GM23248 (cell line): Measurements from ENCODE around the gene MAN1B1. TPM values are rescaled to one million over a fixed set of nuclear protein-coding genes. Genes with fewer than 3 reads are reported as not detected.

ENCODE experiments used
- DNase-seq: peaks from one replicate; pipeline ENCODE4 v3.0.0-alpha.2; 2015
- H2AFZ ChIP-seq: fragments of 200-600 bp; sonication (generic); 2 replicates; pipeline ENCODE4 v1.6.1; 2016; ENCODE audit warnings: antibody characterized with exemption
- H3F3A ChIP-seq: fragments of 200-600 bp; sonication (generic); 2 replicates; pipeline ENCODE4 v1.6.1; 2016; ENCODE audit warnings: mild to moderate bottlenecking, antibody characterized with exemption, mixed run types; ENCODE audit not compliant: insufficient read depth
- H3K27ac ChIP-seq: fragments of 200-600 bp; sonication (generic); 2 replicates; pipeline ENCODE4 v1.5.1; 2016; ENCODE audit warnings: mild to moderate bottlenecking
- H3K27me3 ChIP-seq: fragments of 200-600 bp; sonication (generic); replicated peaks from 2 replicates; pipeline ENCODE4 v1.6.1; 2016; ENCODE audit warnings: mild to moderate bottlenecking; ENCODE audit not compliant: insufficient read depth
- H3K36me3 ChIP-seq: fragments of 200-600 bp; sonication (generic); 2 replicates; pipeline ENCODE4 v1.6.1; 2016; ENCODE audit warnings: low read depth, mild to moderate bottlenecking
- H3K4me1 ChIP-seq: fragments of 200-600 bp; sonication (generic); 2 replicates; pipeline ENCODE4 v1.6.1; 2016; ENCODE audit warnings: mild to moderate bottlenecking; ENCODE audit not compliant: insufficient read depth
- H3K4me2 ChIP-seq: fragments of 200-600 bp; sonication (generic); one replicate; pipeline ENCODE4 v1.6.1; 2016; ENCODE audit warnings: mild to moderate bottlenecking; ENCODE audit not compliant: unreplicated experiment
- H3K4me3 ChIP-seq: fragments of 200-600 bp; sonication (generic); 2 replicates; pipeline ENCODE4 v1.5.1; 2016; ENCODE audit warnings: mild to moderate bottlenecking
- H3K79me2 ChIP-seq: fragments of 200-600 bp; sonication (generic); 2 replicates; pipeline ENCODE4 v1.6.1; 2016; ENCODE audit warnings: mild to moderate bottlenecking; ENCODE audit not compliant: insufficient read depth
- H3K9ac ChIP-seq: fragments of 200-600 bp; sonication (generic); 2 replicates; pipeline ENCODE4 v1.6.1; 2016; ENCODE audit warnings: mild to moderate bottlenecking
- H3K9me2 ChIP-seq: fragments of 200-600 bp; sonication (generic); 2 replicates; pipeline ENCODE4 v1.6.1; 2016; ENCODE audit warnings: mixed run types, mild to moderate bottlenecking, moderate library complexity; ENCODE audit not compliant: insufficient read depth
- H3K9me3 ChIP-seq: fragments of 200-600 bp; sonication (generic); one replicate; pipeline ENCODE4 v1.6.1; 2017; ENCODE audit warnings: low read depth
- H4K20me1 ChIP-seq: fragments of 200-600 bp; sonication (generic); 2 replicates; pipeline ENCODE4 v1.6.0; 2016; ENCODE audit not compliant: insufficient read depth
- EZH2 ChIP-seq: fragments of 200-600 bp; sonication (generic); IDR thresholded peaks from 2 replicates; pipeline ENCODE4 v1.6.1; 2018; ENCODE audit warnings: antibody characterized with exemption, mild to moderate bottlenecking; ENCODE audit not compliant: insufficient read depth, poor library complexity, severe bottlenecking
- EZH2phosphoT487 ChIP-seq: fragments of 200-600 bp; sonication (generic); IDR thresholded peaks from 2 replicates; pipeline ENCODE4 v1.6.1; 2018; ENCODE audit warnings: antibody characterized with exemption, moderate library complexity, mild to moderate bottlenecking, low read depth; ENCODE audit not compliant: insufficient read depth
- WGBS, 2 experiments: methylation state at CpG; one replicate each; pipeline ENCODE4 v1.1.6; 2015 to 2017; ENCODE audit warnings: low lambda C conversion rate in 2 of 2, low coverage in 1 of 2; ENCODE audit errors: missing lambda C conversion rate in 2 of 2; 5-methylcytosine and 5-hydroxymethylcytosine counted together
- in situ Hi-C: fragments of 300-500 bp; cut with MboI; formaldehyde crosslinking; loops from 2 replicates; pipeline ENCODE4 v1.15.0; 2020
- polyA plus RNA-seq: library from polyadenylated mRNA; unstranded; fragments of >200 nt; fragmentation: Nextera tagmentation; extraction: Ambion mirVana; gene quantifications from 2 replicates; pipeline ENCODE4 v1.2.1, GENCODE V29; 2016
- total RNA-seq: library from RNA; depleted of rRNA; stranded (reverse); fragments of >200 nt; shearing (Covaris generic); gene quantifications from 2 replicates; pipeline ENCODE4 v1.2.3, GENCODE V29; 2014; rRNA removed

Gene MAN1B1
- total RNA-seq = 131 and 136 TPM in 2 replicates
- 101 and 104 TPM in 2 replicates for polyA plus RNA-seq

DNA sequence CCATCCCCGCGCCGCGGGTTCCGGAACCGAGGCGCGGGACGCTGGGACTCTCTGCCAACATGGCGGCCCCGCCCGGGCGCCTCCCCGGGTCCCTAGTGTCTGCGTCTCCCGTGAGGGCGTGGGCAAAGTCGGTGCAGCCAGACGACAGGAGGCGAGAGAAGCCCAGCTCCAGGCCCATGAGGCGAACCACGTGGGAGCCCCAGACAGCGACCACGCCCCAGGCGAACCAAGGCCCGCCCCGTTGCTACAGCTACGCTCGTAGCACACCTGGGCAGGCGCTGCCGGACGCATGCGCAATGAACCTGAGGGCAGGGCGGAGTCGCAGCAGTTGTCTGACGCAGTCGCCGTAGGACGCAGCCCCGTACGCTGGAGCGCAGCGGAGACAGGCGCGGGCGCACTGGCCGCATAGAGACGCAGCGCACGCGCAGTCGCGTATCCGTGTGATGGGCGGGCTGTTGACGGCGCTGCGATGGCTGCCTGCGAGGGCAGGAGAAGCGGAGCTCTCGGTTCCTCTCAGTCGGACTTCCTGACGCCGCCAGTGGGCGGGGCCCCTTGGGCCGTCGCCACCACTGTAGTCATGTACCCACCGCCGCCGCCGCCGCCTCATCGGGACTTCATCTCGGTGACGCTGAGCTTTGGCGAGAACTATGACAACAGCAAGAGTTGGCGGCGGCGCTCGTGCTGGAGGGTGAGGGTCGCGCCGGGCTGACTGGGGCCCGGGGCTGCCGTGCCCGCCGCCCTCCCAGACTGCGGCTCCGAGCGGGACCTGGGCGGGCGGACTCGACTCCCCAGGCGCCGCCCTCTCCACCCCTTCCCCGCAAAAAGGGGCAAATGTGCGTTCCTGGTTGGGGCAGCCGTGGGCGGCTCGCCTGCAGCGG, at the start of gene MAN1B1:
MAN1B1 (plus strand) TSS at position 455 of the 878 bp plus-strand sequence; CDS start at position 470, 15 bp downstream.
- in situ Hi-C loops = no loop called here
- TF ChIP-seq EZH2phosphoT487 = no peak
- TF ChIP-seq EZH2 = no peak
- WGBS, 2 experiments = 0 to 1% methylated on average over 82 to 91 of the region's 101 CpGs
- peak within 1 kb of the TSS; percentile 88 for H3K27ac ChIP-seq
- H3K36me3 ChIP-seq = peaks cover 2% of the 10 kb centered on the region; the same call in 1 of the 2 replicates
- H3K9me2 ChIP-seq = no peaks in the 10 kb centered on the region
- H3K27me3 ChIP-seq = no peaks in the 10 kb centered on the region
- peaks cover 35% of the 10 kb centered on the region for H3K79me2 ChIP-seq
- H4K20me1 ChIP-seq = no peaks in the 10 kb centered on the region
- H3K9ac ChIP-seq = peak within 1 kb of the TSS; percentile 92
- peaks cover 28% of the 10 kb centered on the region for H3F3A ChIP-seq
- peak within 1 kb of the TSS; percentile 93 for H3K4me2 ChIP-seq
- peak within 1 kb of the TSS; percentile 72 for H2AFZ ChIP-seq
- peak within 1 kb of the TSS; percentile 79 for H3K4me3 ChIP-seq
- peak; percentile 100 for DNase-seq
- H3K4me1 ChIP-seq = peaks cover 34% of the 10 kb centered on the region
- H3K9me3 ChIP-seq = no peaks in the 10 kb centered on the region

DNA sequence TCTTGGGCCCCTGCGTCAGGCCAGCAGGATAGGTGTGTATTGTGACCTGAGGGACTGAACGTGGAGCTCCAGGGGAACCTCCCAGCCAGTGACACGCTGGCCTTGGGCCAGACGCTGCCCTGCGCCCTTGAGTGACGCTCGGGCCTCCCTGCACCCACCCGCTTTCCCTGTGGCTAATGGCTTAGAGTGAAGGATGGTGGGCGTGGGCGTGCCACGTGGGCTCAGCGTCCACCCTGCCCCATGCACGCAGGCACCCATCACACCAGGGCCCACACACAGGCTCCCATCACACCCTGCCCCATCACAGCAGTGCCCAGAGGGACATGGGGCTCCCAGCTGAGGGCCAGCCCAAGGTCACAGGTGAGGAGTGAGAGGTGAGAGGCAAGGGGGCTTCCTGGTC, 49.8 kb upstream of the MAN1B1 start:
- H3K4me3 ChIP-seq = no peak overlapping the region
- no peak overlapping the region for H3K4me2 ChIP-seq
- no peaks in the 10 kb centered on the region for H3K79me2 ChIP-seq
- H3K27me3 ChIP-seq = no peaks in the 10 kb centered on the region
- no peak overlapping the region for H3K27ac ChIP-seq
- H3K9me3 ChIP-seq = no peaks in the 10 kb centered on the region
- no peaks in the 10 kb centered on the region for H3K4me1 ChIP-seq
- in situ Hi-C loops = loop anchor here (10.0 kb wide), 1 partner anchor 262 kb away; no protein-coding TSS in a partner anchor
- H3F3A ChIP-seq = no peaks in the 10 kb centered on the region
- no peak for DNase-seq
- H4K20me1 ChIP-seq = no peaks in the 10 kb centered on the region
- WGBS, 2 experiments = 69 to 74% methylated on average over 9 to 13 of the region's 13 CpGs
- H2AFZ ChIP-seq = no peak overlapping the region
- no peak for TF ChIP-seq EZH2
- no peak for TF ChIP-seq EZH2phosphoT487
- no peaks in the 10 kb centered on the region for H3K9me2 ChIP-seq
- no peak overlapping the region for H3K9ac ChIP-seq
- no peaks in the 10 kb centered on the region for H3K36me3 ChIP-seq

DNA sequence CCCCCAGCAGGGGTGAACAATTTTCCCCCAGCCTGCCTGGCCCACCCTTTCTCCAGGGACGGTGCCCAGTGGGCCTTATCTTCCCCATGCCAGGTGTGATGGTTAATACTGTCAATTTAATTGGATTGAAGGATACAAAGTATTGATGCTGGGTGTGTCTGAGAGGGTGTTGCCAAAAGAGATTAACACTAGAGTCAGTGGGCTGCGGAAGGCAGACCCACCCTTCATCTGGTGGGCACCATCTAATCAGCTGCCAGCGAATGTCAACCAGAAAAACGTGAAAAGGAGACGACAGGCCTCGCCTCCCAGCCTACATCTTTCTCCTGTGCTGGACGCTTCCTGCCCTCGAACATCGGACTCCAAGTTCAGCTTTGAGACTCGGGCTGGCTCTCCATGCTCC, 49.3 kb upstream of the MAN1B1 start:
- no peaks in the 10 kb centered on the region for H3K9me2 ChIP-seq
- no peaks in the 10 kb centered on the region for H3K9me3 ChIP-seq
- H3K27ac ChIP-seq = no peak overlapping the region
- no peak overlapping the region for H3K9ac ChIP-seq
- TF ChIP-seq EZH2 (no peak), EZH2phosphoT487 (no peak)
- H3K4me3 ChIP-seq = no peak overlapping the region
- no peaks in the 10 kb centered on the region for H4K20me1 ChIP-seq
- H2AFZ ChIP-seq = no peak overlapping the region
- no peaks in the 10 kb centered on the region for H3K36me3 ChIP-seq
- WGBS, 2 experiments = 85 to 91% methylated on average over 10 of the region's 10 CpGs
- in situ Hi-C loops = loop anchor here (10.0 kb wide), 1 partner anchor 263 kb away; no protein-coding TSS in a partner anchor
- no peaks in the 10 kb centered on the region for H3K79me2 ChIP-seq
- H3K4me2 ChIP-seq = no peak overlapping the region
- DNase-seq = no peak
- no peaks in the 10 kb centered on the region for H3F3A ChIP-seq
- no peaks in the 10 kb centered on the region for H3K27me3 ChIP-seq
- H3K4me1 ChIP-seq = no peaks in the 10 kb centered on the region

DNA sequence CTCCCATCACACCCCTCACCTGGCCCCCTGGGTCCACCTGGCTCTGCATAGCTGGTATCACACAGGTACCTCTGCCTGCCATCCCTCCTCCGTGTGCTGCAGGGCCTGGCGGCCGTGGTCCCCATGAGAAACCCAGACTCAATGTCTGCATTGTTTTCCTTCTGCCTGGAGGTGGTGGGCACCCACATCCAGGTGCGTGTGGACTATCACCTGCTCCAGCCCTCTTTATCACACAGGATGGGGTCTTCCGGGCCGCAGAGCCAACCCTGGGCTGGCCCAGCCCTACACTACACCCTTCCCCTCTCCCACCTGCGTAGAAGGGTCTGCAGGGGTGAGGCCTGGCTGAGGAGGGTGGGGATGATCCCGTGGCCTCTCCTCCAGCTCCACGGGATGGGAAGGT, 47.9 kb upstream of the MAN1B1 start:
- H3K27ac ChIP-seq = no peak overlapping the region
- no peaks in the 10 kb centered on the region for H3K9me2 ChIP-seq
- H3K4me1 ChIP-seq = no peaks in the 10 kb centered on the region
- TF ChIP-seq EZH2 = no peak
- TF ChIP-seq EZH2phosphoT487 = no peak
- in situ Hi-C loops = loop anchor here (10.0 kb wide), 1 partner anchor 264 kb away; no protein-coding TSS in a partner anchor
- H3K9ac ChIP-seq = no peak overlapping the region
- H3K36me3 ChIP-seq = no peaks in the 10 kb centered on the region
- no peak overlapping the region for H3K4me2 ChIP-seq
- DNase-seq = no peak
- no peaks in the 10 kb centered on the region for H3K9me3 ChIP-seq
- WGBS, 2 experiments = 87 to 90% methylated on average over 8 to 9 of the region's 9 CpGs
- no peaks in the 10 kb centered on the region for H3K27me3 ChIP-seq
- peaks cover 10% of the 10 kb centered on the region for H3K79me2 ChIP-seq
- no peak overlapping the region for H2AFZ ChIP-seq
- H4K20me1 ChIP-seq = no peaks in the 10 kb centered on the region; the same call in 1 of the 2 replicates
- H3F3A ChIP-seq = no peaks in the 10 kb centered on the region
- H3K4me3 ChIP-seq = no peak overlapping the region
